Mesenchymal stem cell (in vitro differentiated cells and primary cell): ENCODE measurements around the gene SPECC1L.

Source experiments
- DNase-seq: peaks from one replicate; pipeline ENCODE4 v3.0.0-alpha.2; 2013
- H2AFZ ChIP-seq: one replicate; pipeline ENCODE4 v1.6.1; 2013; ENCODE audit warnings: low read depth, mild to moderate bottlenecking, control low read depth, inconsistent platforms, low read length, moderate library complexity
- H2AK5ac ChIP-seq: 2 replicates; pipeline ENCODE4 v1.6.1; 2013; ENCODE audit warnings: low read length, moderate library complexity, mild to moderate bottlenecking, inconsistent platforms; ENCODE audit not compliant: severe bottlenecking
- H2BK120ac ChIP-seq: one replicate; pipeline ENCODE4 v1.6.1; 2013; ENCODE audit warnings: low read depth, mild to moderate bottlenecking, inconsistent platforms, low read length, moderate library complexity
- H2BK12ac ChIP-seq, 2 experiments: one replicate each; pipeline ENCODE4 v1.6.1; 2013; ENCODE audit warnings: inconsistent platforms in 2 of 2, low read length in 2 of 2, mild to moderate bottlenecking in 2 of 2, moderate library complexity in 2 of 2, control low read depth in 1 of 2
- H2BK15ac ChIP-seq: one replicate; pipeline ENCODE4 v1.6.1; 2013; ENCODE audit warnings: mild to moderate bottlenecking, low read depth, inconsistent platforms; ENCODE audit not compliant: poor library complexity, severe bottlenecking
- H2BK5ac ChIP-seq: 2 replicates; pipeline ENCODE4 v1.6.1; 2013; ENCODE audit warnings: low read depth, mild to moderate bottlenecking, low read length, control low read depth, inconsistent platforms; ENCODE audit not compliant: poor library complexity, severe bottlenecking
- H3K14ac ChIP-seq, 2 experiments: one replicate each; pipeline ENCODE4 v1.6.1; 2013; ENCODE audit warnings: inconsistent platforms in 2 of 2, low read length in 2 of 2, control low read depth in 1 of 2, mild to moderate bottlenecking in 1 of 2, moderate library complexity in 1 of 2
- H3K18ac ChIP-seq, 2 experiments: one replicate each; pipeline ENCODE4 v1.6.1; 2013; ENCODE audit warnings: inconsistent platforms in 2 of 2, low read length in 2 of 2, control low read depth in 1 of 2, low read depth in 1 of 2, mild to moderate bottlenecking in 1 of 2
- H3K23ac ChIP-seq, 2 experiments: one replicate each; pipeline ENCODE4 v1.6.1; 2013; ENCODE audit warnings: inconsistent platforms in 2 of 2, low read length in 2 of 2, mild to moderate bottlenecking in 2 of 2, moderate library complexity in 2 of 2, control low read depth in 1 of 2
- H3K27ac ChIP-seq: 2 replicates; pipeline ENCODE4 v1.5.1; 2013; ENCODE audit warnings: mild to moderate bottlenecking, moderate library complexity, low read length, control low read depth, inconsistent platforms; ENCODE audit not compliant: poor library complexity, severe bottlenecking
- H3K27me3 ChIP-seq, 2 experiments: 2 replicates each; pipeline versions ENCODE4 v1.6.1 to v1.7.0; 2013; ENCODE audit warnings: low read length in 2 of 2, mild to moderate bottlenecking in 2 of 2, moderate library complexity in 2 of 2, control low read depth in 1 of 2, inconsistent platforms in 1 of 2; ENCODE audit not compliant: control insufficient read depth in 1 of 2, insufficient read depth in 1 of 2
- H3K36me3 ChIP-seq, 2 experiments: 2 replicates each; pipeline versions ENCODE4 v1.6.1 to v1.7.0; 2013; ENCODE audit warnings: low read length in 2 of 2, control low read depth in 1 of 2, inconsistent platforms in 1 of 2, low read depth in 1 of 2, mild to moderate bottlenecking in 1 of 2; ENCODE audit not compliant: insufficient read depth in 2 of 2, control insufficient read depth in 1 of 2
- H3K4ac ChIP-seq, 2 experiments: one replicate each; pipeline ENCODE4 v1.6.1; 2013; ENCODE audit warnings: inconsistent platforms in 2 of 2, low read length in 2 of 2, mild to moderate bottlenecking in 2 of 2, moderate library complexity in 2 of 2, control low read depth in 1 of 2, low read depth in 1 of 2
- H3K4me1 ChIP-seq: 2 replicates; pipeline ENCODE4 v1.6.1; 2013; ENCODE audit warnings: low read depth, low read length, control low read depth; ENCODE audit not compliant: control insufficient read depth, insufficient read depth
- H3K4me2 ChIP-seq: 2 replicates; pipeline ENCODE4 v1.6.1; 2013; ENCODE audit warnings: low read length, mild to moderate bottlenecking, inconsistent platforms; ENCODE audit not compliant: poor library complexity, severe bottlenecking
- H3K4me3 ChIP-seq, 2 experiments: 2 replicates each; pipeline versions ENCODE4 v1.5.1 to v1.7.0; 2013; ENCODE audit warnings: low read length in 2 of 2, mild to moderate bottlenecking in 2 of 2, control low read depth in 1 of 2, low read depth in 1 of 2; ENCODE audit not compliant: insufficient read depth in 1 of 2
- H3K79me1 ChIP-seq: replicated peaks from 2 replicates; pipeline ENCODE4 v1.6.1; 2013; ENCODE audit warnings: mild to moderate bottlenecking, control low read depth, low read length, inconsistent platforms; ENCODE audit not compliant: poor library complexity, severe bottlenecking
- H3K9ac ChIP-seq: 2 replicates; pipeline ENCODE4 v1.7.0; 2013; ENCODE audit warnings: mild to moderate bottlenecking, low read length, moderate library complexity
- H3K9me3 ChIP-seq: 2 replicates; pipeline ENCODE4 v1.7.0; 2013; ENCODE audit warnings: mild to moderate bottlenecking, low read length; ENCODE audit not compliant: control insufficient read depth
- H4K8ac ChIP-seq: one replicate; pipeline ENCODE4 v1.6.1; 2013; ENCODE audit warnings: inconsistent platforms, mild to moderate bottlenecking, low read length, moderate library complexity
- H4K91ac ChIP-seq: one replicate; pipeline ENCODE4 v1.6.1; 2013; ENCODE audit warnings: mild to moderate bottlenecking, low read length, inconsistent platforms
- WGBS: methylation state at CpG from one replicate; pipeline ENCODE4 v1.1.7; 2013; ENCODE audit warnings: mixed read lengths; 5-methylcytosine and 5-hydroxymethylcytosine counted together

SPECC1L gene

DNA sequence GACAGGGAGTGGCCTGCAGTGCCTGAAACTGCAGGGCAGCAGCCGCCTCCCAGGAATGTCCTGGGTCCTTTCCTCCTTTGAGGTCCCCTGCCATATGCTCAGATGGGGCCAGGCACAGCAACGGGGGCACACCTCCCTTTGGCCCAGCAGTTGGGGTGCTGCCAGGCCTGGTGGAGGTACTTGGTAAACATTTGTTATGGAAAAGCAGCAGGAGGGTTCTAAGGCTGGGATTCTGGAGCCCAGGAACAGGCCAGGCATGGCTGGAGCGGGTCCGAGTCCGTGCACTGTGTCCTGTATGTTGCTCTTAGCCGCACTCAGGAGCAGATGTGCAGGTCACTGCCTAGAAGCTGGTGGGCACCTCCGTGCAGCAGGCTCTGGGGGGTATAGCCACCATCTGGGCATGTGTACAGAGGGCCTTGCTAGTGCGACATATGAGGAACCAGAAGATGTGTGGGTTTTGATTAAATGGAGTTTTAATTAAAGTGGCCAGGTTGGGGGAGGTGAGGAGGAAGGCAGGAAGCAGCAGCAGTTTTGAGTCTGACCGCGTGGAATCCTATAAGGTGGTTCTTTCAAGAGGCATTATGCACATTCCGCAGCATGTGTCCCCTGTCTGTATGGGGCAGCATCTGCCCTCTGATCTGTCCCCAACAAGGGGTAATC is 158.2 kb downstream of the SPECC1L start:
- Histone ChIP-seq H2BK5ac (no peak overlapping the region), H4K91ac (no peak overlapping the region), H3K4me1 (peaks cover 50% of the 10 kb centered on the region), H3K36me3 (no peaks in the 10 kb centered on the region), H3K14ac (no peak overlapping the region), H3K4me2 (no peak overlapping the region), H2BK15ac (no peak overlapping the region), H3K23ac (no peak overlapping the region), H3K9me3 (no peaks in the 10 kb centered on the region), H2AK5ac (no peak overlapping the region), H3K18ac (no peak overlapping the region), H4K8ac (no peak overlapping the region), H2AFZ (no peak overlapping the region), H3K27ac (no peak overlapping the region), H3K4me3 (no peak overlapping the region), H3K79me1 (no peaks in the 10 kb centered on the region), H3K27me3 (peaks cover 4 to 22% of the 10 kb centered on the region in 2 experiments), H2BK120ac (no peak overlapping the region), H3K9ac (no peak overlapping the region), H2BK12ac (no peak overlapping the region), H3K4ac (no peak overlapping the region)
- 79% methylated on average over 10 of the region's 11 CpGs for WGBS
- DNase-seq: no peak

DNA sequence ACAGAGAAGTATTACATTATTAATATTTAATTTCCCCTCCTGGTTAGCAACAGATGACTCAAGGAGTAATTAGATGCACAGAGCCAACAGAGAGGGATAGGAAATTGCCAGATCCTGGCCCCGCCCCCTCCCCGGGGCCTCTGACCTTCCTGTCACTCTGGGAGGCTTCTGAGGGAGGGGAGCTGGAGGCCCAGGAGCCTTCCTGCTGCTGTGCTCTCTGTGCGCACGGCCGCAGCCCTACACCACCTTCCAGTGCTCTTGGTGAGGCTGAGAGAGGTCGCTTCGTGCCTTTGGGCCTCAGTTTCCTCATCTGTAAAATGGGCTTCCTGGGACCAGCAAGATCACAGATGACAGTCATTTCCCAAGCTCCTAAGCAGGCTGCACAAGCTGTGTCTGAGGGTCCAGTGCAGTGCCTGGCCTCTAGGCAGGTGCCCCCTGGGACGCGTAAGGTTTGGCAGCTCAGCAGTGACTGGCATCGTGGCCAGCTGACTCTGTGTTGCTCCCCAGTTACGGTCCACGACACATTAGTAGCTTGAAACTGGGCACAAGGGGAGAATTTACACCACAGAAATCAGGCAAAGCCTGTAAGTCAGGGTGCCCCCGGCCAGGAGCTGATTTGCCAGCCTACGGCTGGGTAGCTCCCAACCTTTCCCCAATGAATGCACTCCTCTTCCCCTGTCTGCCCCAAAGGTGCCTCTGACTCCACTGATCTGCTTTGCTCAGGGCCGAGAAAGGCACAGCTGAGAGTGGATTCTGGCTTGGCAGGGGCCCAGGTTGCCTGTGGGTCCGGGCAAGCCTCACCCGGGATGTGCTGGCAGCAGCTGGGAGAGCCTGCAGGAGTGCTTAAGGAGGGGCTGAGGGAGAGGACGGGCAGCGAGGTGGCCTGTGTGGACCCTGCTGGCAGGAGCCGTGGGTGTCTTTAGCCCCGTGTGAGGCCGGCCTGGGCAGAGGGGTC is 159.1 kb downstream of the SPECC1L start:
- Histone ChIP-seq H2AFZ (no peak overlapping the region), H2BK12ac (no peak overlapping the region), H2BK15ac (peak overlapping the region; percentile 64), H2BK120ac (no peak overlapping the region), H2BK5ac (no peak overlapping the region), H3K27me3 (peaks cover 3 to 19% of the 10 kb centered on the region in 2 experiments), H3K18ac (peak overlapping the region in 1 of 2 experiments; percentile 5), H2AK5ac (peak overlapping the region; percentile 24), H3K4ac (no peak overlapping the region), H4K91ac (no peak overlapping the region), H3K4me3 (no peak overlapping the region), H3K9ac (no peak overlapping the region), H3K27ac (no peak overlapping the region), H3K9me3 (no peaks in the 10 kb centered on the region), H3K4me1 (peaks cover 45% of the 10 kb centered on the region), H3K79me1 (no peaks in the 10 kb centered on the region), H3K4me2 (no peak overlapping the region), H4K8ac (no peak overlapping the region), H3K36me3 (no peaks in the 10 kb centered on the region), H3K23ac (no peak overlapping the region), H3K14ac (no peak overlapping the region)
- no peak for DNase-seq
- 83% methylated on average over 22 of the region's 22 CpGs for WGBS

DNA sequence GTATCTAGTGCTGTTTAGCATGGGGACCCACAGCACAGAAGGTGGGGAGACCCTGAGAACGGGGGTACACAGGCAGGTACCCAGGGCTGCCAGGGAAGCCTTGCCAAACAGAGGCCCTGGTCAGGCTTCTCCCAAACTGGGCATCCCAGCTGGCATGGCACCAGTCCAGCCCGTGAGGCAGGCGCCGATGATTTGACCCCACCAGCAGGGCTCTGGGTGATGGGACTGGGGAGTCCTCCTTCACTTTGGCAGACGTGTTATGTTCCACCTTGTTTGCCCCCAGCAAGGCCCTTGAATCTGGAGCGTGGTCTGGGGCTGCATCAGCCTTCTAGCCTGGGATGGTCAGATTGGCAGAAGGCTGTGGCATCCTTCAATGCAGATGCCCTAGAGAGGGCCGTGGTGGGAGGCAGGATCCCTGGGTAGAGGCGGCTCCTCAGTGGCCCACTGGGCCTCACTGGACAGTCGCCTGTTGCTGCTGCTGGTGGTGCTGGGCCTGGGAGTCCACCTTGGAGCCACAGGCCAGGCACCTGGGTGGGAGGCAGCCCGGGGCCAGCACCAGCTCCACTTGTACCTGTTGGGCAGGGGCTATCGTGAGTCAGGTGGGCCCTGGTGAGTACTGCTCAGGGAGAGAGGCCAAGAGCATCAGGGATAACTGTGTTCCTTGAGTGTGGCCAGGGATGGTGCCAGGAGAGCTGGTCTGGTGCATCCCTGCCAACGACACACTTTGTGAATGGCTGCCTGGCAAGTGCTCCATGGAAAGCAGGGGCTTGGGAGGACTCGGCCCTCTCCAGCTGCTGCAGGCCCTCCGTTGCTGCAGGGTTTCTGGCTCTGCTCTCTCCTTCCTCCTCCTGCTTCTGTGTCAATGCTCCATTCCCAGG is 160.0 kb downstream of the SPECC1L start:
- no peak overlapping the region for H3K4ac ChIP-seq
- no peak overlapping the region for H2AFZ ChIP-seq
- no peak overlapping the region for H3K18ac ChIP-seq
- H2BK12ac ChIP-seq: no peak overlapping the region
- H3K79me1 ChIP-seq: no peaks in the 10 kb centered on the region
- no peak overlapping the region for H2AK5ac ChIP-seq
- H3K23ac ChIP-seq: no peak overlapping the region
- H3K36me3 ChIP-seq: no peaks in the 10 kb centered on the region
- H3K9me3 ChIP-seq: no peaks in the 10 kb centered on the region
- H4K91ac ChIP-seq: no peak overlapping the region
- no peak overlapping the region for H2BK15ac ChIP-seq
- no peak overlapping the region for H2BK5ac ChIP-seq
- no peak overlapping the region for H2BK120ac ChIP-seq
- no peak overlapping the region for H3K14ac ChIP-seq
- peaks cover 45% of the 10 kb centered on the region for H3K4me1 ChIP-seq
- no peak for DNase-seq
- H4K8ac ChIP-seq: no peak overlapping the region
- no peak overlapping the region for H3K4me2 ChIP-seq
- 95% methylated on average over 14 of the region's 14 CpGs for WGBS
- no peak overlapping the region for H3K27ac ChIP-seq
- peaks cover 0 to 12% of the 10 kb centered on the region in 2 experiments for H3K27me3 ChIP-seq
- H3K4me3 ChIP-seq: no peak overlapping the region
- no peak overlapping the region for H3K9ac ChIP-seq
